Keratinocyte (primary cell): Measurements from ENCODE around the gene DAB1. TPM values are rescaled to one million over a fixed set of nuclear protein-coding genes. Genes with fewer than 3 reads are reported as not detected.

Experiments
- DNase-seq: peaks from one replicate; pipeline ENCODE4 v3.0.0-alpha.2; 2011; ENCODE audit warnings: low read depth, missing footprints, low spot score
- FAIRE-seq: peaks from 2 replicates; lab custom pipeline; 2011; peaks lifted over from hg19 to GRCh38; lab: Jason Lieb, UNC
- H2AFZ ChIP-seq: 2 replicates; pipeline ENCODE4 v1.6.0; 2012; ENCODE audit warnings: low read length, control low read depth, inconsistent platforms; ENCODE audit not compliant: control insufficient read depth
- H3K27ac ChIP-seq: 2 replicates; pipeline ENCODE4 v1.5.1; 2011; ENCODE audit warnings: low read length; ENCODE audit not compliant: control insufficient read depth, insufficient read depth
- H3K27me3 ChIP-seq: 3 replicates; pipeline ENCODE4 v1.6.0; 2011; ENCODE audit warnings: low read length; ENCODE audit not compliant: control insufficient read depth, insufficient read depth; ENCODE audit errors: extremely low read depth
- H3K36me3 ChIP-seq, 2 experiments: 2 replicates in 1 of 2; 3 replicates in 1 of 2; pipeline ENCODE4 v1.5.1; 2011; ENCODE audit warnings: low read length in 2 of 2, mild to moderate bottlenecking in 1 of 2; ENCODE audit not compliant: control insufficient read depth in 2 of 2, insufficient read depth in 2 of 2; ENCODE audit errors: extremely low read depth in 1 of 2
- H3K4me1 ChIP-seq: 3 replicates; pipeline ENCODE4 v1.5.1; 2011; ENCODE audit warnings: low read length; ENCODE audit not compliant: control insufficient read depth, insufficient read depth; ENCODE audit errors: extremely low read depth
- H3K4me2 ChIP-seq: 3 replicates; pipeline ENCODE4 v1.6.0; 2011; ENCODE audit warnings: low read depth, low read length; ENCODE audit not compliant: control insufficient read depth, insufficient read depth; ENCODE audit errors: extremely low read depth
- H3K4me3 ChIP-seq, 3 experiments: fragments of 200-600 bp in 1 of 3; sonication (generic) in 1 of 3; 2 replicates in 2 of 3; 3 replicates in 1 of 3; pipeline ENCODE4 v1.5.1; 2011 to 2016; ENCODE audit warnings: low read length in 3 of 3, mild to moderate bottlenecking in 3 of 3, control low read depth in 2 of 3, inconsistent platforms in 1 of 3, low read depth in 1 of 3, mixed read lengths in 1 of 3, mixed run types in 1 of 3, moderate library complexity in 1 of 3; ENCODE audit not compliant: control insufficient read depth in 2 of 3, insufficient read depth in 2 of 3; ENCODE audit errors: extremely low read depth in 1 of 3
- H3K79me2 ChIP-seq: 2 replicates; pipeline ENCODE4 v1.6.0; 2012; ENCODE audit warnings: low read length; ENCODE audit not compliant: control insufficient read depth, insufficient read depth
- H3K9ac ChIP-seq: 3 replicates; pipeline ENCODE4 v1.6.0; 2011; ENCODE audit warnings: low read length; ENCODE audit not compliant: control insufficient read depth, insufficient read depth; ENCODE audit errors: extremely low read depth
- H3K9me1 ChIP-seq: 3 replicates; pipeline ENCODE4 v1.6.0; 2011; ENCODE audit warnings: low read length; ENCODE audit not compliant: control insufficient read depth, insufficient read depth; ENCODE audit errors: extremely low read depth
- H3K9me3 ChIP-seq: 2 replicates; pipeline ENCODE4 v1.5.1; 2012; ENCODE audit warnings: low read depth, low read length; ENCODE audit not compliant: control insufficient read depth
- H4K20me1 ChIP-seq: 3 replicates; pipeline ENCODE4 v1.6.0; 2011; ENCODE audit warnings: low read length; ENCODE audit not compliant: control insufficient read depth, insufficient read depth; ENCODE audit errors: extremely low read depth
- CTCF ChIP-seq, 3 experiments: IDR thresholded peaks in 1 of 3; conservative IDR thresholded peaks in 1 of 3; optimal IDR thresholded peaks in 1 of 3; 2 replicates in 2 of 3; 3 replicates in 1 of 3; pipeline versions ENCODE3 to v1.5.1; 2011; ENCODE audit warnings: low read length in 3 of 3, mild to moderate bottlenecking in 3 of 3, moderate library complexity in 2 of 3, control low read depth in 1 of 3, inconsistent platforms in 1 of 3; ENCODE audit not compliant: insufficient read depth in 2 of 3; ENCODE audit errors: extremely low read depth in 1 of 3
- EZH2 ChIP-seq: IDR thresholded peaks from one replicate; pipeline ENCODE4 v1.6.1; 2012; ENCODE audit warnings: inconsistent platforms, mild to moderate bottlenecking, low read length, moderate library complexity
- dilution Hi-C: fragments of 300-500 bp; cut with MboI; formaldehyde crosslinking; loops from one replicate; pipeline ENCODE4 v1.7.0; 2020; ENCODE audit warnings: low sequenced_read_pairs; ENCODE audit not compliant: extremely low pct_ligation_motif_present
- polyA plus RNA-seq, 5 experiments: library from polyadenylated mRNA; depleted of rRNA in 3 of 5; stranded (reverse) in 3 of 5; stranded (forward) in 1 of 5; unstranded in 1 of 5; fragments of >200 nt; gene quantifications; 1 replicate in 1 of 5; 2 replicates in 3 of 5; 3 replicates in 1 of 5; pipeline versions ENCODE4 v1.2.1 to v1.2.3, GENCODE V29; 2011 to 2012; ENCODE audit warnings: missing spikeins in 2 of 5, low read depth in 1 of 5, low replicate concordance in 1 of 5

Gene DAB1
- polyA plus RNA-seq, 1 donor (not counting 4 experiments of a cell fraction or from before 2014, with no cell fraction given) = 0.01 TPM

DNA sequence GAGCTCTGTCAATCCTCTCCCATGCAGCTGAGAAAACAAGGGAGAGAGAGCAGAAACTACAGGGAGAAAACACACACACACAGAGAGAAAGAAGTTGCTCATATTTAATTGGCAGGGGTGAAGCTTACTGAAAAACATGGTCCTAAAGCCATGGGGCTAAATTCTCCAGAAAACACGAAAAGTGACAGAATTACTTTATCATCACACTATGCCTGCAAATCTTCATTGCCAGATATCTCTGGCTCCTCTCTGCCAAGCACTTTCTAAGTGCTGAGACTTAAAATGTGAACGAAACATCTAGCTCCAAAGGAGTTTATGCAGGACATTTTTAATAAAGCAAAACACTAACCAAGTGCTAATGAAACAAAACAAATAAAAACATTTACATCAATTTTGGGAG, 134.1 kb downstream of the DAB1 start:
- Histone ChIP-seq H3K4me1 (no peaks in the 10 kb centered on the region), H2AFZ (no peak overlapping the region), H3K9ac (no peak overlapping the region), H3K4me2 (no peak overlapping the region), H3K9me1 (no peaks in the 10 kb centered on the region), H3K27me3 (peaks cover 3% of the 10 kb centered on the region), H3K9me3 (no peaks in the 10 kb centered on the region), H3K79me2 (no peaks in the 10 kb centered on the region), H3K4me3 (no peak overlapping the region), H3K36me3 (no peaks in the 10 kb centered on the region), H3K27ac (no peak overlapping the region), H4K20me1 (no peaks in the 10 kb centered on the region)
- DNase-seq (no peak), FAIRE-seq (no peak)
- dilution Hi-C loops = no loop called here
- no peak for TF ChIP-seq EZH2
- TF ChIP-seq CTCF (optimal IDR thresholded peaks at IDR 0.05 in 1 of 3, IDR thresholded peaks at IDR 0.05 in 1 of 3, conservative IDR thresholded peaks at IDR 0.05 in 1 of 3; ENCODE audit: extremely low read depth in 1 of 3, insufficient read depth in 2 of 3, low read length in 3 of 3) = no peak

GRCh38 chr1:57285992-57286391, 137.9 kb downstream of the DAB1 start:
- H3K9me3 ChIP-seq = no peaks in the 10 kb centered on the region
- no peak overlapping the region for H3K4me3 ChIP-seq
- H4K20me1 ChIP-seq = no peaks in the 10 kb centered on the region
- DNase-seq = no peak
- H3K4me1 ChIP-seq = peaks cover 2% of the 10 kb centered on the region
- dilution Hi-C loops = no loop called here
- H3K9me1 ChIP-seq = no peaks in the 10 kb centered on the region
- H3K79me2 ChIP-seq = no peaks in the 10 kb centered on the region
- H3K27ac ChIP-seq = no peak overlapping the region
- no peak for FAIRE-seq
- no peak overlapping the region for H3K4me2 ChIP-seq
- peaks cover 3% of the 10 kb centered on the region for H3K27me3 ChIP-seq
- H3K9ac ChIP-seq = no peak overlapping the region
- H3K36me3 ChIP-seq = no peaks in the 10 kb centered on the region
- no peak for TF ChIP-seq EZH2
- no peak overlapping the region for H2AFZ ChIP-seq

DNA sequence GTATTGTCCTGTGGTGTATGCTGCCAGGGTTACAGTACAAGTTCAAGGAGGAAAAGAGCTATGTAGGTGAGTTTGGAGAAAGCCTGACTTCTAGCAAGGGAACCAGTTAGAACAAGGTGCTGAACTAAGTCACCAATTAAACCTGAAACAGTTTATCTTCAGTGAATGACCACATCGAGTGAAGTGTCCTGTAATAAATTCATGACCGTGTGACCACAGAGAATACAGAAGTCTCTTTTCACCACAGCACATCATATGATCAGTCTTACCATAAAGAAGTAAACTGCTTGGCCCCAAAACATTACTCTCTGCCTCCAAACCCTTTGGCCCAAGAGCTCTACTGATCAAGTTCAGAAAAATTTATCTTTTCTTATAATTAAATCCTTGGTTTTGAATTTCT, 141.4 kb downstream of the DAB1 start:
- H3K9me1 ChIP-seq = no peaks in the 10 kb centered on the region
- TF ChIP-seq CTCF (optimal IDR thresholded peaks at IDR 0.05 in 1 of 3, IDR thresholded peaks at IDR 0.05 in 1 of 3, conservative IDR thresholded peaks at IDR 0.05 in 1 of 3; ENCODE audit: extremely low read depth in 1 of 3, insufficient read depth in 2 of 3, low read length in 3 of 3) (no peak), EZH2 (no peak)
- no peak overlapping the region for H3K4me2 ChIP-seq
- H3K9ac ChIP-seq = no peak overlapping the region
- dilution Hi-C loops = no loop called here
- no peak overlapping the region for H2AFZ ChIP-seq
- no peaks in the 10 kb centered on the region for H3K36me3 ChIP-seq
- no peak overlapping the region for H3K4me3 ChIP-seq
- H3K27ac ChIP-seq = no peak overlapping the region
- no peaks in the 10 kb centered on the region for H3K79me2 ChIP-seq
- H3K27me3 ChIP-seq = no peaks in the 10 kb centered on the region
- FAIRE-seq (no peak), DNase-seq (no peak)
- no peaks in the 10 kb centered on the region for H3K9me3 ChIP-seq
- peaks cover 25% of the 10 kb centered on the region for H3K4me1 ChIP-seq
- H4K20me1 ChIP-seq = no peaks in the 10 kb centered on the region
